AG04450 (cell line): ENCODE measurements around the gene POC1B. TPM values are rescaled to one million over a fixed set of nuclear protein-coding genes. Genes with fewer than 3 reads are reported as not detected.

Experiments used
- CTCF ChIA-PET: fragments of 300-600, 350-600 bp; formaldehyde crosslinking; extraction: SDS; loops from one replicate; lab custom pipeline; 2022; ENCODE audit warnings: antibody characterized with exemption, inconsistent platforms; lab: Charles Lee
- POLR2A ChIA-PET: fragments of 350-600 bp; formaldehyde crosslinking; extraction: SDS; loops from one replicate; lab custom pipeline; 2021; ENCODE audit warnings: antibody characterized with exemption, inconsistent platforms; lab: Yijun Ruan, JAX
- DNase-seq: peaks from one replicate; pipeline ENCODE4 v3.0.0-alpha.2; 2011; ENCODE audit warnings: low read depth, low spot score
- H3K27ac ChIP-seq: one replicate; pipeline ENCODE4 v1.5.1; 2012; ENCODE audit warnings: low read depth, low read length, control low read depth
- H3K27me3 ChIP-seq: one replicate; pipeline ENCODE4 v1.6.0; 2012; ENCODE audit warnings: low read length; ENCODE audit not compliant: control insufficient read depth, insufficient read depth
- H3K4me3 ChIP-seq: 2 replicates; pipeline ENCODE4 v1.5.1; 2011; ENCODE audit warnings: mild to moderate bottlenecking, low read depth, low read length, control low read depth
- H3K9me3 ChIP-seq: 2 replicates; pipeline ENCODE4 v1.5.1; 2012; ENCODE audit warnings: low read length; ENCODE audit not compliant: control insufficient read depth, insufficient read depth
- polyA plus RNA-seq: library from polyadenylated mRNA; depleted of rRNA; stranded (reverse); fragments of >200 nt; gene quantifications from 2 replicates; pipeline ENCODE4 v1.2.3, GENCODE V29; 2011
- TF ChIP-seq, protein P1 (sequence below): IDR thresholded peaks from 2 replicates; pipeline ENCODE4 v1.5.1; 2011; ENCODE audit warnings: low read depth, low read length, control low read depth, inconsistent platforms

POC1B gene
- polyA plus RNA-seq, 1 experiment = 11.9 TPM

DNA sequence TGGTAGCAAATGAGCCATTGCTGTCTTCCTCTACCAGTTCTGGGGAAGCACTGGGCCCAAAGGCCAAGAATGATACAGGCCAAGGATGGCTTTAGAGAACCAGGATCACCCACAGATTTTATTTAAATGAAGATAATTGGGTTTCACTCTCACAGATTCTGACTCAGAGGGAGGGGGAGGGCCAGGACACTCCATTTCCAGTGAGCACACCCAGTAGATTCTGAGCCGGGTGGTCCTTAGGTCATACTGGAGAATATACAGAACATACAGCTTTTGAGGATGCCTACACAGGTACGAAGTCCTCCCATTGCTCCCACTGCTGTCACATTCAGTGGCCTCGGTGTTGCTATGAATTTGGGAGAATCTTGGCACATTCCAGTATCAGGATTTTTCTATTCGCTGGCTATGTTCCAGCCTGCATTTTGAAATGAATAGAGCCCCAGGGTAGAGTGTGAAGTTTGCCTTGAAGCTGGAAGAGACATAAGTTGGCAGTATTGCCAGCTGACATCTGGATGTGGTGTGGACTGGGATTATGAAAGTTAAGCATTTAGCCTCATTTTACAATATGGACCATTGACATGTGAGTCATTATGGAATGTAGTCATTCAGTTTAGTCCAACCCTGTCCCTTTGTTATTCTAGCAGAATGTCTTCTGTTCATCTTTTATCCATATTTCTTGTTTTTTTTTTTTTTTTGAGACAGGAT lies 45.8 kb upstream of the POC1B start:
- TF ChIP-seq, protein P1, sequence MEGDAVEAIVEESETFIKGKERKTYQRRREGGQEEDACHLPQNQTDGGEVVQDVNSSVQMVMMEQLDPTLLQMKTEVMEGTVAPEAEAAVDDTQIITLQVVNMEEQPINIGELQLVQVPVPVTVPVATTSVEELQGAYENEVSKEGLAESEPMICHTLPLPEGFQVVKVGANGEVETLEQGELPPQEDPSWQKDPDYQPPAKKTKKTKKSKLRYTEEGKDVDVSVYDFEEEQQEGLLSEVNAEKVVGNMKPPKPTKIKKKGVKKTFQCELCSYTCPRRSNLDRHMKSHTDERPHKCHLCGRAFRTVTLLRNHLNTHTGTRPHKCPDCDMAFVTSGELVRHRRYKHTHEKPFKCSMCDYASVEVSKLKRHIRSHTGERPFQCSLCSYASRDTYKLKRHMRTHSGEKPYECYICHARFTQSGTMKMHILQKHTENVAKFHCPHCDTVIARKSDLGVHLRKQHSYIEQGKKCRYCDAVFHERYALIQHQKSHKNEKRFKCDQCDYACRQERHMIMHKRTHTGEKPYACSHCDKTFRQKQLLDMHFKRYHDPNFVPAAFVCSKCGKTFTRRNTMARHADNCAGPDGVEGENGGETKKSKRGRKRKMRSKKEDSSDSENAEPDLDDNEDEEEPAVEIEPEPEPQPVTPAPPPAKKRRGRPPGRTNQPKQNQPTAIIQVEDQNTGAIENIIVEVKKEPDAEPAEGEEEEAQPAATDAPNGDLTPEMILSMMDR = no peak
- no peak for DNase-seq
- ChIA-PET POLR2A (interaction anchor here (0.7 kb wide), 1 partner anchor 14 kb away, joined by 5 read pairs; no protein-coding TSS in a partner anchor), CTCF (interaction anchor here (0.7 kb wide), 2 partner anchors 29 to 101 kb away, joined by 3 to 4 read pairs; no protein-coding TSS in a partner anchor)
- no peaks in the 10 kb centered on the region for H3K9me3 ChIP-seq
- H3K27ac ChIP-seq = no peak overlapping the region
- no peaks in the 10 kb centered on the region for H3K27me3 ChIP-seq
- H3K4me3 ChIP-seq = no peak overlapping the region

DNA sequence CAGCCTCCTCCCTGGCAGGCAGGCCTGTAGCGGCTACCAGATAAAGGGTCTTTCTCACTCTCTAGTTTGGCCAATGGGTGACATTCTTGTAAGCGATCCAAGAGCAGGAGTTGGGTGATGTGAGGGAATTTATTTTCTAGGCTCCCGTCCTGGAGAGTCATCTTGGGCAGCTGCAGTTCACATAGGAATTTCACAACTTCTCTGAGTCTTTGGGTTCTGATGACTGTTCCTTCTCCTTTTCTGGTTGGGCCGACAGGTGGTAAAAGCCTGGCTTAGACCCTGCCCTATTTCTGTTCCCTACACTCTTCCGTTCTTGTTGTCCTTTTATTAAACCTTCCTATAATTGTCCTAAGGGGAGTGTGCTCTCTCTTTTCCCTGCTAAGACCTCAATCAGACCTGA lies 42.6 kb upstream of the POC1B start:
- Histone ChIP-seq H3K27ac (no peak overlapping the region), H3K9me3 (no peaks in the 10 kb centered on the region), H3K27me3 (no peaks in the 10 kb centered on the region), H3K4me3 (no peak overlapping the region)
- no peak for DNase-seq
- ChIA-PET CTCF (no interaction called here), POLR2A (no interaction called here)
- TF ChIP-seq, protein P1 = no peak

DNA sequence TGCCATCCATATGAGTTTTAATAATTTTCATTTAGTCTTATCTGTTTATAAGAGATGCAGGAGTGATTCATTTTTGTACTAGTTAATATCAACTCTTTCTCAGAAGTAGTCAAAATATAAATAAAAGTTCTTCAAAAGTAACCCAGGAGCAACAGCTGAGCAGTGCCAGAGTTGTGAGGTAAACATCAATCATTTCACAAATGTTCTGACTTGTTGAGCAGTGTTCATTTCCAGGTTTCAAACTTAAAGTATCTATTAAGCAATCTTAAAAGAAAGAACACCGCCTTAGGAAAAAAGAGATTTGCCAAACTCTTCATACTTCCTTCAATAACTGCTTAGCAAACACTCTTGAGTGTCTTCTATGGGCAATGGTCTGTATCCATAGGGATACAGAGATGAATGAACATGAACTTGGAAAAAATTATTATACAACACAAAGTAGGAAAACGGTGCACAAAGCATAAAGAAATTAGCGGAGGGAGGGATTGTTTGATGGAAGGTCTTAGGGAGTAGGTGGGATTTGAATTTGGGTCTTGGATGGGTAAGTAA lies 41.9 kb upstream of the POC1B start:
- TF ChIP-seq, protein P1 = no peak
- DNase-seq = no peak
- no peaks in the 10 kb centered on the region for H3K9me3 ChIP-seq
- no peak overlapping the region for H3K4me3 ChIP-seq
- CTCF ChIA-PET = no interaction called here
- no peak overlapping the region for H3K27ac ChIP-seq
- no peaks in the 10 kb centered on the region for H3K27me3 ChIP-seq
- POLR2A ChIA-PET = no interaction called here

DNA sequence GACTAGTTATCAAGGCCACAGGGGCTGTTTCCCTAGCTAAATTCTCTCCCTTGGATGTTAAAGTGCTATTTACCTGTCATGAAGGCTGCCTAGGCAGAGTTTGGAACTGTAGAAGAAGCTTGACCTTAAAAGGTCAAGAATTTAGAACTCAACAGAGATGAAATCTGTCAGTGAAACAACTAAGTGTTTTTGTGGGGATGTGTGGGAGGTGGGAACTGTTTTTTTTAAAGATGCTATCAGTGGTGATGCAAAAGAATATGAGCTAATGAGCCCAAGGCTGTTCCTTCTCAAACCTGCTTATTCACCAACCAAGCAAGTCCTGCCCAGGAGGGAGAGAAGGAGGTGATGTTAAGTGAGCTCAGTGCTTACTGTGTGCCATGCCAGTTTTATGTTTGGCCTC lies 40.8 kb upstream of the POC1B start:
- no peaks in the 10 kb centered on the region for H3K9me3 ChIP-seq
- no peak overlapping the region for H3K27ac ChIP-seq
- H3K4me3 ChIP-seq = no peak overlapping the region
- ChIA-PET POLR2A (no interaction called here), CTCF (interaction anchor here (0.8 kb wide), 1 partner anchor 23 kb away, joined by 3 read pairs; no protein-coding TSS in a partner anchor)
- TF ChIP-seq, protein P1 = no peak
- H3K27me3 ChIP-seq = no peaks in the 10 kb centered on the region
- no peak for DNase-seq

DNA sequence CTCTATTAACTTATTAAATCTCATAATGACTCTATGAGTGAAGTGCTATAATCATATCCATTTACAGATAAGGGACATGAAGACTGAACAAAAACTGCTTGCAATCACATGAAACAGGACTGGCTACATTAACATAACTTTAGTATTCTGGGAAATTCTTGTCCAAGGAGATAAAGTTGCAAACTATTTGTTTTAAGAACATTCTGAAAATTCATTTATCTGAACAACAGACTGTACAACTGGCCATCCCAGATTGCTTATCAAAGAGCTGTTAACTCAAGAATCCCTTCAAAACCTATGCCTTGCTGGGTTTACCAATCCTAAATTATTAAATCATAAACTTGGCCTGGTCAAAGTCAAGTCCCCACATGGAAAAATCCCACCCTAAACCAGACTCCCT lies 39.2 kb upstream of the POC1B start:
- Histone ChIP-seq H3K27ac (no peak overlapping the region), H3K9me3 (no peaks in the 10 kb centered on the region), H3K4me3 (no peak overlapping the region), H3K27me3 (no peaks in the 10 kb centered on the region)
- ChIA-PET CTCF (interaction anchor here (0.6 kb wide), 1 partner anchor 94 kb away, joined by 3 read pairs; no protein-coding TSS in a partner anchor), POLR2A (no interaction called here)
- no peak for DNase-seq
- TF ChIP-seq, protein P1 = no peak
